GM19035 (cell line): ENCODE measurements around the gene SMTNL1.

Source experiments
- ATAC-seq: cut with Tn5 transposase; IDR thresholded peaks from one replicate; pipeline ENCODE4 v1.9.1; 2021; ENCODE audit not compliant: unreplicated experiment

The SMTNL1 gene

DNA sequence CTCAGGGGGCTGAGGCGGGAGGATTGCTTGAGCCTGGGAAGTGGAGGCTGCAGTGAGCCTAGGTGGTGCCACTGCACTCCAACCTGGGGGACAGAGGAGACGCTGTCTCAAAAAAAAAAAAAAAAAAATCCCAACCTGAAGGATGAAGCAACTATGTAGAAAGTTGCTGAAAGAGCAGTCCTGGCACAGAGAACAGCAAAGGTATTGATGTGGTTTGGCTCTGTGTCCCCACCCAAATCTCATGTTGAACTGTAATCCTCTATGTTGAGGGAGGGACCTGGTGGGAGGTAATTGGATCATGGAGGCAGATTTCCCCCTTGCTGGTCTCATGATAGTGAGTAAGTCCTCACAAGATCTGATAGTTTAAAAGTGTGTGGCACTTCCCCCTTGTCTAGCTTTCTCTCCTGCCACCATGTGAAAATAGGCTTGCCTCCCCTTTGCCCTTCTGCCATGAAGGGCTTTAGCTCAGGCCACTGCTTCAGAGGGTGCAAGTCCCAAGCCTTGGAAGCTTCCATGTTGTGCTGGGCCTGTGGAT is 49.4 kb downstream of the SMTNL1 start:
- ATAC-seq, result no peak

DNA sequence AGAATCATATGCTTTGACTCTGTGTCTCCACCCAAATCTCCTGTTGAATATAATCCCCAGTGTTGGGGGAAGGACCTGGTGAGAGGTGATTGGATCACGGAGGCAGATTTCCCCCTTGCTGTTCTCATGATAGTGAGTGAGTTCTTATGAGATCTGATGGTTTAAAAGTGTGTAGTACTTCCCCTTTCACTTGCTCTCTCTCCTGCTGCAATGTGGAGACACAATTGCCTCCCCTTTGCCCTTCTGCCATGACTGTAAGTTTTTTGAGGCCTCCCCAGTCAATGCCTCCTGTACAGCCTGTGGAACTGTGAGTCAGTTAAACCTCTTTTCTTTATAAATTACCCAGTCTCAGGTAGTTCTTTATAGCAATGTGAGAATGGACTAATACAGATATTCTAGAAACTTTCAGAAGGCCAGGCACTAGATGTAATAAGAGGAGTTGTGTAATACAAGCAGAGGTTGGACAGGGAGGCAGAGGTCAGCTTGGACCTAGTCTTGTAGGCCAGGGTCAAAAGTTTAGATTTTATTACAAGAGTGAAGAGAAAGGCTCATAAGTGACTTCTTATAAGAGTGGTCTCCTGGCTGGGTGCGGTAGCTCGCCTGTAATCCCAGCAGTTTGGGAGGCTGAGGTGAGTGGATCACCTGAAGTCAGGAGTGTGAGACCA is 50.8 kb downstream of the SMTNL1 start:
- no peak for ATAC-seq

- ATAC-seq, result no peak
Measured at GRCh38 chr11:57596266-57596885, 59.0 kb downstream of the SMTNL1 start.

DNA sequence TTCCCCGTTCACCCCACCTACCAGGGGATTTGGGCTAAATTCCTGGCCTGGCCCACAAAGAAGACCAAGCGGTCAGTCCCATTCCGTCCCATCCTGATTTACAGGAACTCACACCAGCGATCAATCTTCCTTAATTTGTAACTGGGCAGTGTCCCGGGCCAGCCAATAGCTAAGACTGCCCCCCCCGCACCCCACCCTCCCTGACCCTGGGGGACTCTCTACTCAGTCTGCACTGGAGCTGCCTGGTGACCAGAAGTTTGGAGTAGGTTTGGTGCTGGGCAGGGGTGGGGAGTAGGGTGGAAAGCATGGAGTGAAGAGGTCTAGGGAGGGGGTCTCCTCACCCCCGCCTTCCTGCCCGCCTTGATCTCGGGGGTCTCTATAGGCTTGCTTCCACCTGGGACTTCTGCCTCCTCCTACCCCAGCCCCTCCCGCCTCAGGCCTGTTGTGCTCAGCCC is 60.1 kb downstream of the SMTNL1 start, which contains the start of gene SERPING1:
SERPING1 (plus strand) TSS at position 225 of the 455 bp plus-strand sequence. CDS start 586 bp downstream, outside the sequence.
- no peak for ATAC-seq

DNA sequence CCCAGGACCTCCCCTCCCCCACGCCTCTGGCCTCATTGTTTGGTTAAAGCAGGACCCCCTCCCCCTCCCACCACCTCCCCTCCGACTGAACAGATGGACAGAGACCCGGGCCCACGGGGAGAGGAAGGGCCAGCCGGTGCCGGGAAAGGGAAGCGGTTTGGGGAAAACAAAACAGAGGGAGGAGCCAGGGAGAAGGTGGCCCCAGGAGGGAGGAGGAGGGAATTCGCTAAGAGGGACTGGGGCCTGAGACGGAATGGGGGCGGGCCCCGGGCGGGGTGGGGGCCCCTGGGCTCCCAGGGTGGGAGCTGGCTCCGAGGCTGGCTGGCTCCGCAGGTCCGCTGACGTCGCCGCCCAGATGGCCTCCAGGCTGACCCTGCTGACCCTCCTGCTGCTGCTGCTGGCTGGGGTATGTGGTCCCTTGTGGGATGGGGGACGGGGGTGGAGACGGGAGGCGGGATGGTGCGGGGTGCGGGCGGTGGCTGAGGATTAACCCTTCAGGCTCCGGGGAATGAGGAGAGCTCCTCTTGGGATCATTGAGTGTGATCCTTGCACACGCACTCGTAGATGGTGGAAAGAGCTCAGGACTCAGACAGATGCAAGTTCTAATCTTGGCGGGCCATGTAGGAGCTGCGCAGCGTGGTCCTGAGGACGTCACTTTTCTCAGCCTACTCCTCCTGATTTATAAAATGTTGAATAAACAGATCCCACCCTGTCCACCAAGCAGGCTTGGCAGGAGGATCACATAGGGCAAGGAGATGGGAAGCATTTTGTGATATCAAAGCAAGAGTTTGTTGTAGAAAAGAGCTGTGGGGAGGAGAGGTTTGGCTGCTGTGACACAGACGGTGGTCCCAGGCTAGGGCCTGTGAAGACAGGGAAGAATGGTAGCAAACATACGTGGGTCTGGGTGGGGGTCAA is 60.8 kb downstream of the SMTNL1 start:
- ATAC-seq, result no peak

- no peak for ATAC-seq
Measured at GRCh38 chr11:57598831-57599155, 61.4 kb downstream of the SMTNL1 start.

DNA sequence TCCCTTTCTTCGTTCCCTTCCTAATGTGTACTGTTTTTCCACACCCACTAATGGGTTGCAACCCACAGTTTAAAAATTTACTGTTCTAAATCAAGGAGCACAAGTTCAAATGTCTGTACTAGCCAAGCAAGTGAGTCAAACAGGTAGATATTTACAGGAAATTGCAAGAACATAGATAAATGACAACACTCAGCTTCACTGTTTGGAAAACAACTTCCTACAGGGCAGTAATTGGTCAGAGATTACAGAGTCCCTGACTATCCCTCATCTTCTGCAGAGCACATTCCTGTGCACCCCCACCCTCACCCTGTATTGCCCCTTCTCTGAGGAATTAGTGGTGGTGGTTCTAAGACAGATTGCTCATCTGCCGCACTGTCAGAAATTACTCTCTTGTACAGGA is 62.0 kb downstream of the SMTNL1 start:
- no peak for ATAC-seq
